MCF 10A (cell line): ENCODE data around the gene PPP3R1. TPM values are rescaled to one million over a fixed set of nuclear protein-coding genes. Genes with fewer than 3 reads are reported as not detected.

Source experiments
- BruUV-seq: library from RNA; stranded (reverse); fragments of 400-500 nt; replicated peaks from 2 replicates; lab custom pipeline; 2021; lab: Mats Ljungman, UMichigan
- CTCF ChIA-PET: fragments of 300-600 bp; sonication (Branson Sonifier 250); formaldehyde crosslinking; extraction: SDS; loops from one replicate; lab custom pipeline; 2021; ENCODE audit warnings: antibody characterized with exemption, inconsistent platforms; lab: Yijun Ruan, JAX
- POLR2A ChIA-PET: fragments of 300-600, 350-650 bp; sonication (Branson Sonifier 250); formaldehyde crosslinking; extraction: SDS; loops from one replicate; lab custom pipeline; 2020; ENCODE audit warnings: antibody characterized with exemption, inconsistent platforms; lab: Yijun Ruan, JAX
- DNase-seq: peaks from one replicate; pipeline ENCODE4 v3.0.0-alpha.2; 2018; ENCODE audit not compliant: unreplicated experiment
- H3K27ac Mint-ChIP-seq: one replicate; pipeline ENCODE4 v1.8.0; 2022; ENCODE audit warnings: mild to moderate bottlenecking, low read depth, mixed read lengths; ENCODE audit not compliant: unreplicated experiment
- H3K27me3 Mint-ChIP-seq: one replicate; pipeline ENCODE4 v1.8.0; 2022; ENCODE audit warnings: mixed read lengths; ENCODE audit not compliant: insufficient read depth, unreplicated experiment
- H3K36me3 Mint-ChIP-seq: one replicate; pipeline ENCODE4 v1.8.0; 2022; ENCODE audit warnings: mild to moderate bottlenecking, moderate library complexity, mixed read lengths; ENCODE audit not compliant: insufficient read depth, unreplicated experiment
- H3K4me1 Mint-ChIP-seq: one replicate; pipeline ENCODE4 v1.8.0; 2022; ENCODE audit warnings: mixed read lengths; ENCODE audit not compliant: insufficient read depth, unreplicated experiment
- H3K4me3 Mint-ChIP-seq: one replicate; pipeline ENCODE4 v1.8.0; 2022; ENCODE audit warnings: mild to moderate bottlenecking, moderate library complexity, mixed read lengths; ENCODE audit not compliant: unreplicated experiment
- H3K9me3 Mint-ChIP-seq: one replicate; pipeline ENCODE4 v1.8.0; 2022; ENCODE audit warnings: mixed read lengths; ENCODE audit not compliant: unreplicated experiment
- intact Hi-C: fragments of 100-400 bp; cut with micrococcal nuclease; formaldehyde crosslinking; loops from 2 replicates; pipeline ENCODE4 v1.14.1; 2022
- total RNA-seq: library from RNA; stranded (reverse); gene quantifications from 2 replicates; pipeline ENCODE4 v1.2.3, GENCODE V29; 2022
- TF ChIP-seq, protein P1 (sequence below): fragments of 200-600 bp; IDR thresholded peaks from one replicate; pipeline ENCODE4 v1.8.0; 2022; ENCODE audit warnings: antibody characterized with exemption, mild to moderate bottlenecking; ENCODE audit not compliant: unreplicated experiment

PPP3R1 gene
- total RNA-seq, 1 experiment from 2014 or later, result 54.6 TPM

DNA sequence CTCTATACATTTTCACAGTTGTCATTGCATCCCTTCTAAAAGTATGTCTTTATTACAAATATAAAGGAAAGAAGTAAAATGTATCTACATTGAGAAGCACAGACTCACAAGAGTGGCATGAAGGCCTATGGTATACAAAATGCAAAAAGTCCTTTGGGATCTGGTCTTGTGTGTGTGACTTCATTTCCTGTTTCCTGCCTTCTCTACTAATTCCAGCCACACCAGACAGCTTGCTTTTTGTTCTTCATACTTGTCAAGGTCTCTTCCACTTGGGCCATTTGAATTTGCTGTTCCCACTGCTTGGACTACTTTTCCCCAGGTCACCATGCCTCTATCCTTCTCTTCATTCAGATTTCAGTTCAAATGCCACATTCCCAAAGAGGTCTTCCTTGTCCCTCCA is 101.3 kb downstream of the PPP3R1 start:
- H3K27me3 Mint-ChIP-seq, result no peaks in the 10 kb centered on the region
- ChIA-PET POLR2A (no interaction called here), CTCF (no interaction called here)
- no peak for DNase-seq
- intact Hi-C loops, result no loop called here
- BruUV-seq, result no TSS peak
- no peaks in the 10 kb centered on the region for H3K9me3 Mint-ChIP-seq
- no peak overlapping the region for H3K4me3 Mint-ChIP-seq
- H3K4me1 Mint-ChIP-seq, result peaks cover 9% of the 10 kb centered on the region
- TF ChIP-seq, protein P1, sequence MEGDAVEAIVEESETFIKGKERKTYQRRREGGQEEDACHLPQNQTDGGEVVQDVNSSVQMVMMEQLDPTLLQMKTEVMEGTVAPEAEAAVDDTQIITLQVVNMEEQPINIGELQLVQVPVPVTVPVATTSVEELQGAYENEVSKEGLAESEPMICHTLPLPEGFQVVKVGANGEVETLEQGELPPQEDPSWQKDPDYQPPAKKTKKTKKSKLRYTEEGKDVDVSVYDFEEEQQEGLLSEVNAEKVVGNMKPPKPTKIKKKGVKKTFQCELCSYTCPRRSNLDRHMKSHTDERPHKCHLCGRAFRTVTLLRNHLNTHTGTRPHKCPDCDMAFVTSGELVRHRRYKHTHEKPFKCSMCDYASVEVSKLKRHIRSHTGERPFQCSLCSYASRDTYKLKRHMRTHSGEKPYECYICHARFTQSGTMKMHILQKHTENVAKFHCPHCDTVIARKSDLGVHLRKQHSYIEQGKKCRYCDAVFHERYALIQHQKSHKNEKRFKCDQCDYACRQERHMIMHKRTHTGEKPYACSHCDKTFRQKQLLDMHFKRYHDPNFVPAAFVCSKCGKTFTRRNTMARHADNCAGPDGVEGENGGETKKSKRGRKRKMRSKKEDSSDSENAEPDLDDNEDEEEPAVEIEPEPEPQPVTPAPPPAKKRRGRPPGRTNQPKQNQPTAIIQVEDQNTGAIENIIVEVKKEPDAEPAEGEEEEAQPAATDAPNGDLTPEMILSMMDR, result no peak
- H3K36me3 Mint-ChIP-seq, result peaks cover 9% of the 10 kb centered on the region
- H3K27ac Mint-ChIP-seq, result no peak overlapping the region

DNA sequence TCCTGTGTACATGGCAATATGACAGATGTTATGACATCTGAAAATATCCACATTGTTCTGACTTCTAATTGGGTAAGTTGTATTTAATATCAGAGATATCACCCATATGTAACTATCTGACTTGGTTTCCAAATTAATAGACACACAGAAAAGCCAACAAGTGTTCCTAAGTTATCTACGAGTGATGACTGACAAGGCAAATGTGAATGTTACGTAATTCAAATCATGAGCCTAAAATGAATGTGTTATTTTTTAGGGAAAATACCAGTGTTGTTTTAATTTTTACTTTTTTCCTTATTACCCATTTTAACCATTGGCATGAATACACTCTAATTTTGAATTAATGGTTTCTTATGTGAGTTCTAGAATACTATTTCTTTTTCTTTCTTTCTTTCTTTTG is 110.5 kb downstream of the PPP3R1 start:
- no TSS peak for BruUV-seq

GRCh38 chr2:68135448-68136320 is 116.6 kb downstream of the PPP3R1 start:
- no peak overlapping the region for H3K4me3 Mint-ChIP-seq
- H3K9me3 Mint-ChIP-seq, result no peaks in the 10 kb centered on the region
- ChIA-PET CTCF (interaction anchor here (0.7 to 1.3 kb wide), 2 partner anchors 13 to 962 kb away, joined by 3 to 4 read pairs; no protein-coding TSS in a partner anchor), POLR2A (interaction anchor here (0.7 to 0.8 kb wide), 2 partner anchors 8 to 231 kb away, joined by 3 read pairs; no protein-coding TSS in a partner anchor)
- no peak overlapping the region for H3K27ac Mint-ChIP-seq
- DNase-seq, result no peak
- H3K36me3 Mint-ChIP-seq, result peaks cover 46% of the 10 kb centered on the region
- BruUV-seq, result no TSS peak
- TF ChIP-seq, protein P1, result no peak
- intact Hi-C loops, result no loop called here
- no peaks in the 10 kb centered on the region for H3K27me3 Mint-ChIP-seq
- H3K4me1 Mint-ChIP-seq, result no peaks in the 10 kb centered on the region

More for the DNA sequence above, 110.5 kb downstream of the PPP3R1 start:
- TF ChIP-seq, protein P1, result no peak
- no peak for DNase-seq
- Mint-ChIP-seq H3K27me3 (no peaks in the 10 kb centered on the region), H3K9me3 (no peaks in the 10 kb centered on the region), H3K27ac (no peak overlapping the region), H3K36me3 (peaks cover 14% of the 10 kb centered on the region), H3K4me3 (no peak overlapping the region), H3K4me1 (no peaks in the 10 kb centered on the region)
- intact Hi-C loops, result no loop called here
- ChIA-PET POLR2A (interaction anchor here (2.0 kb wide), 1 partner anchor 16 kb away, joined by 5 read pairs; the partner anchor contains the start of gene PNO1), CTCF (no interaction called here)

GRCh38 chr2:68134554-68134953 is 117.8 kb downstream of the PPP3R1 start:
- DNase-seq, result no peak
- no peaks in the 10 kb centered on the region for H3K27me3 Mint-ChIP-seq
- TF ChIP-seq, protein P1, result no peak
- H3K36me3 Mint-ChIP-seq, result peaks cover 43% of the 10 kb centered on the region
- H3K9me3 Mint-ChIP-seq, result no peaks in the 10 kb centered on the region
- ChIA-PET CTCF (interaction anchor here (1.0 kb wide), 1 partner anchor 12 kb away, joined by 4 read pairs; no protein-coding TSS in a partner anchor), POLR2A (interaction anchor here (0.8 to 1.0 kb wide), 2 partner anchors 118 to 232 kb away, joined by 3 read pairs; partner anchors contain the start of gene PPP3R1)
- H3K4me3 Mint-ChIP-seq, result no peak overlapping the region
- no TSS peak for BruUV-seq
- no peaks in the 10 kb centered on the region for H3K4me1 Mint-ChIP-seq
- no peak overlapping the region for H3K27ac Mint-ChIP-seq
- intact Hi-C loops, result no loop called here
